HG02571 (cell line): Measurements from ENCODE around the gene ELF1.
"Not testable (repeated sequence)": the region's sequence is repeated elsewhere in the genome, so short reads cannot be mapped to it uniquely, and the experiment has no call there.

Source experiments
- ATAC-seq: cut with Tn5 transposase; IDR thresholded peaks from one replicate; pipeline ENCODE4 v1.9.1; 2021; ENCODE audit warnings: mild to moderate bottlenecking, moderate library complexity; ENCODE audit not compliant: unreplicated experiment

Gene ELF1

GRCh38 chr13:41042419-41042818 is 23.3 kb upstream of the ELF1 start:
- ATAC-seq = not testable (repeated sequence)

- no peak for ATAC-seq
These were observed 21.6 kb upstream of the ELF1 start for GRCh38 chr13:41040584-41041334.

GRCh38 chr13:41039746-41040145 is 20.6 kb upstream of the ELF1 start:
- ATAC-seq = no peak

GRCh38 chr13:41036557-41036956 is 17.4 kb upstream of the ELF1 start:
- not testable (repeated sequence) for ATAC-seq

- no peak for ATAC-seq
These were observed 15.8 kb upstream of the ELF1 start for GRCh38 chr13:41034881-41035280.

DNA sequence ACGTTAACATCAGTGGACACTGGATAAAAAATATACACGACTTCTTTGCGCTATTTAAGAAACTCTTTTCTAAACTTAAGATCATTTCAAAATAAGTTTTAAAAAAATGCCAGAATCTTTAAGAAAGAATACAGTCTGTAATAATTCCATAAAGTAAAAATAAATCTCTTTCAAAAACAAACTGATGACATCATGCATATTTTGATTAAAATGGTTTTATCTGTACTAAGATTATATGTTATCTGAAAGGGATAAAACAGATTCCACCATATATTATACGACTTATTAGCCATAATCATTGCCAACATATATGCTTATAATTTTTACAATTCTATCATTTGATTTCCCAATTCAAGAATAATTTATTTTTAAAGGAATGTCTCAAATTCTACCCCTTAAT is 15.3 kb upstream of the ELF1 start:
- ATAC-seq = no peak

DNA sequence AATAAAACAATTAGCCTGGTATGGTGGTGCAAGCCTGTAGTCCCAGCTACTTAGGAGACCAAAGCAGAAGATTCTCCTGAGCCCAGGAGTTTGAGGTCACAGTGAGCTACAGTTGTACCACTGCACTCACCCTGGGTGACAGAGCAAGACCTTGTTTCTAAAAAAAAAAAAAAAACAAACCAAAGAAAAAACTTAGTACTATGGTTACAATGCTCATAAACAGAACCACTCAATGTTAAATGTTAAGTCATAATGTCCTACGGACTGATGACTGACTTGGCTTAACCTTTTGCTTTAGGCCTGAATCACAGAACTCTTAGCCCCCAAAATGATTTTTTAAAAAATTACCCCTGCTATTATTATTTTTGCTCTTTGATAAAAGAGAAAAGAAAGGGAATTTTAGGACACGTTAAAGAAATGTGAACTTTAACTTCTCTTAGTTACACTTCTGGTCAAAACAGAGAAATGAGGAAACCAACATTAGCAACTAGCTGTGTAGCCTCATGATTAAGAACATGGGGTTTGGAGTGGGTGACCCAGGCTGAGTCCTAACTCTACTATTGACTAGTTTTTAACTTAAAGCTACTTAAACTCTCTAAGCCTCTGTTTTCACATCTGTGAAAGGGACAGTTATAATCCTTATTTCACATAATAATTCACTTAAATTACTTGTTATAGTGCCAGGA is 13.7 kb upstream of the ELF1 start:
- no peak for ATAC-seq

GRCh38 chr13:41029629-41030028 is 10.5 kb upstream of the ELF1 start:
- ATAC-seq = no peak

DNA sequence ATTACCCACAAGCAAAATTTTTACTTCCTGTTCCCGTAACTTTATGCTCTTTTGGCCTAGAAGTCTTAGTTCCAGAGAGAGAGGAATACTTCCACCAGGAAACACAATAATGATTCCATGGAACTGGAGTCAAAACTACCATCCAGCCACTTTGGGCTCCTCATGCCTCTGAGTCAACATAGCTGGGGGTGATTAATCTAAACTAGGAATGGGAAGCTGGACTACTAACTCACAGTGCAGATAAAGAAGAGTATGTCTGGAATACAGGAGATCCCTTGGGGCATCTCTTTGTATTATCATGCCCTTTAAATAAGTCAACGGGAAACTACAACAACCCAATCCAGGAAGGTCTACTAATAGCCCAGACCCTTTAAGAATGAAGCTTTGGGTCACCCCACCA is 8.9 kb upstream of the ELF1 start:
- ATAC-seq = no peak

DNA sequence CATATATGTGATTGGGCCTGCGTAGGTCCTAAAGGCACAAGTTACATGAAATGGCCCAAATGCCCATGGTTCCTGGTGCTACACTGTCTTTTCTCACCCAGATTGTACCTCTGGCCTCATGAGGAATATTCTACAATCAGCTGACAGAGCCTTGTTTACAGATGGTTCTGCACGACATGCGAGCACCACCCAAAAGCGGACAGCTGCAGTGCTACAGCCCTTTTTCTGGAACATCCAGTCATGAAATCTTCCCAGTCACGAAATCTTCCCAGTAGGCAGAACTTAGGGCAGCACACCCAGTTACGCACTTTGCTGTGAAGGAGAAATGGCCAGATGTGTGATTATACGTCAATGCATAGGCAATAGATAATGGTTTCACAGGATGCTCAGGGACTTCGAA is 7.7 kb upstream of the ELF1 start:
- no peak for ATAC-seq

GRCh38 chr13:41025518-41025917 is 6.4 kb upstream of the ELF1 start:
- ATAC-seq = no peak

- no peak for ATAC-seq
These were observed 647 bp upstream of the ELF1 start for GRCh38 chr13:41019578-41020347.

DNA sequence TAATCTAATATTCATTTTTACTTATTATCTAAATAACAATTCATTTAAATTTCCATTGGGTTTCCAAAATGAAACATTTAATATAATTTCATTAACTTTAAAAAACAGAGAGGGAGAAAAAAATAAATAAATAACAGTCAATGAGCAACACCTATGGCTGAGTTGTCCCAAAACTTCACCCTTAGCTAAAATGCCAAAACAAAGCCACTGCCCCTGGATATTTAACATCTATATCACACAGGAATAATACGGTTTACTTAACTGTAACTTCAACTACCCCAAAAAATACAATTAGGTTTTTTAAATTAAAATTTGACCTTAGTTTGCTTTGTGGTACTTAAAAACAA is 541 bp downstream of the ELF1 start:
- no peak for ATAC-seq

GRCh38 chr13:41017817-41018601 is 1.1 kb downstream of the ELF1 start:
- ATAC-seq = no peak

DNA sequence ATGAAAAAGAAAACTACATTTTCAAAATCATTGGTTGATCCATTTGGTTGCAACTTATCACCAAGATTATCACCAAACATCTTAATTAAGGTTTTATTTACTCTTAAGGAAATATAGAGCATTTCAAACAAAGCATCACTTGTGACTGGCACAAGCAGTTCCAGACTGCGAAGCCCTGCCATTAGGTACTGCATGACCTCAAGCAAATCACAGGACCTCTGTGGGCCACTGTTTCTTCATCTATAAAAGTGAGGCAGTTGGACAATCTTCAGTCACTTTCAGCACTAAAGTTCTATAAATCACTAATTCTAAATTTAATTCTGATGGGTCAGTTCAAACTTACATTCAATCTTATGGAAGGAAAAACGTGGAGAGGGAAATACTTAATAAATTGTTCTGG is 2.0 kb downstream of the ELF1 start:
- ATAC-seq = no peak

- ATAC-seq = no peak
These were observed 3.2 kb downstream of the ELF1 start for GRCh38 chr13:41015920-41016319.

- ATAC-seq = no peak
These were observed 5.3 kb downstream of the ELF1 start for GRCh38 chr13:41013835-41014234.

DNA sequence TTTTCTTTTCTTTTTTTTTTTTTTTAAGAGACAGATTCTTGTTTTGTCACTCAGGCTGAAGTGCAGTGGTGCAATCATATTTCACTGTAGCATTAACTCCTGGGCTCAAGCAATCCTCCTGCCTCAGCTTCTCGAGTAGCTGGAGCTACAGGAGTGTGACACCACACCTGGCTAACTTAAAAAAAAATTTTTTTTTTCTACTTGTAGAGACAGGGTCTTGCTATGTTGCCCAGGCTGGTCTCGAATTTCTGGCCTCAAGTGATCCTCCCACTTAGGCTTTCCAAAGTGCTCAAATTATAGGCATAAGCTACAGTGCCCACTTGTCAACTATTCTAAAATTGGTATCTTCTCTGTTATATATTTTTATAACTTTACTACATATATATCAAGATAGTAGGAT is 6.6 kb downstream of the ELF1 start:
- ATAC-seq = no peak

DNA sequence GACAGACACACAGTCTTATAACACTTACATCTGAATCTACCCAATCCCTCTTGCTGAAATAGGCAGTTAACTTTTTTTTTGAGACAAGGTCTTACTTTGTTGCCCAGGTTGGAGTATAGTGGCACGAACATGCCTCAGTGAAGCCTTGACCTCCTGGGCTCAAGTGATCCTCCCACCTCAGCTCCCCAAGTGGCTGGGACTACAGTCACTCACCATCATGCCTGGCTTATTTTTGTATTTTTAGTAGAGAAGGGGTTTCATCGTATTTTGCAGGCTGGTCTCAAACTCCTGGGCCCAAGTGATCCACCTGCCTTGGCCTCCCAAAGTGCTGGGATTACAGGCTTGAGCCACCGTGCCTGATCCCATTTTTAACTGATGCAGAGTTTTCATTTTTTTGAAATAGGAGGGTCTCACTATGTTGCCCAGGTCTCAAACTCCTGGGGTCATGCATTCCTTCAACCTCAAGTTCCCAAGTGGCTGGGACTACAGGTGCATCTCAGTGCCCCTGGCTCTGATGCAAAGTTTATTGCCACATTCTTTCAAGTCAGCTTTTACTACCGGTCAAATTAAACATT is 7.6 kb downstream of the ELF1 start:
- no peak for ATAC-seq

DNA sequence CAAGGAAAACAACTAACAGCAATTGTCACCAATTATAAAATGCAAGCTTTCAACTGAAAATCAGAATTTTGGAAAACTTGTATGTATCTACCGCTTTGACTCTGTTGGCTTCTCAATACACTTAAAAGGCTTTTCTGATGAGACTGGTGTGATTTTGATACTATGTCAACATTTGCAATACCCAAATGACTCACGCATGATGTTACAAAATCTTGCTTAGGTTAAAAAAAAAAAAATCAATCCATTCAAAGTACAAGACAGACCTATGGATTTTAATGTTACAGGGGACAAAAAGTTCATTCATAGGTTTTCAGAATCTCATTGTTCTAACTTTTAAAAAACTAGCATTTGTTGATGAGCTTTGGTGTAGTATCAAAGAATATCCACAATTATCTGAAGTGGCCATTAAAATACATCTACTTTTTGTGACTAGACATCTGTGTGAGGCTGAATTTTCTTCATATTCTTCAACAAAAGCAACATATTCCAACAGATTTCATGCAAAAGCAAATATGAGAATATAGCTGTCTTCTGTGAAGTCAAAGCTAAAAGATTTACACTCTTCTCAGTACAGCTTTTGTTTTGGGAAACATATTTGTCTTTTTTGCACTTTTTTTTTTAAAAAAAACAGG is 10.7 kb downstream of the ELF1 start:
- no peak for ATAC-seq
